GM12873 (cell line): ENCODE results near the gene C3orf20.

Source experiments
- CTCF ChIP-seq: IDR thresholded peaks from 2 replicates; pipeline ENCODE4 v1.5.1; 2012; ENCODE audit warnings: low read depth, mild to moderate bottlenecking, moderate library complexity, low read length, control low read depth; ENCODE audit not compliant: insufficient read depth; ENCODE audit errors: missing control alignments

C3orf20 gene

GRCh38 chr3:14703128-14703750, 28.3 kb downstream of the C3orf20 start:
- TF ChIP-seq CTCF: no peak

- no peak for TF ChIP-seq CTCF
These were observed 28.9 kb downstream of the C3orf20 start for GRCh38 chr3:14703791-14704190.

- TF ChIP-seq CTCF: no peak
These were observed 31.2 kb downstream of the C3orf20 start for GRCh38 chr3:14706096-14706495.

GRCh38 chr3:14716591-14716990, 41.6 kb downstream of the C3orf20 start:
- TF ChIP-seq CTCF: no peak

- TF ChIP-seq CTCF: no peak
These were observed 42.4 kb downstream of the C3orf20 start for GRCh38 chr3:14717307-14717706.

GRCh38 chr3:14718539-14718938, 43.6 kb downstream of the C3orf20 start:
- TF ChIP-seq CTCF: no peak

- no peak for TF ChIP-seq CTCF
These were observed 44.1 kb downstream of the C3orf20 start for GRCh38 chr3:14719006-14719405.
